ENCODE measurements around the gene LYPD1.

LYPD1 gene

GRCh38 chr2:132632000-132632649 lies 37.9 kb downstream of the LYPD1 start:
- no peak for DNase-seq

- DNase-seq = no peak
Measured at GRCh38 chr2:132627536-132627935, 42.5 kb downstream of the LYPD1 start.

- DNase-seq = no peak
Measured at GRCh38 chr2:132623096-132623839, 46.7 kb downstream of the LYPD1 start.

GRCh38 chr2:132621131-132621875 lies 48.7 kb downstream of the LYPD1 start:
- DNase-seq = no peak

GRCh38 chr2:132620115-132620514 lies 49.9 kb downstream of the LYPD1 start:
- DNase-seq = no peak

GRCh38 chr2:132618734-132619133 lies 51.3 kb downstream of the LYPD1 start:
- no peak for DNase-seq

GRCh38 chr2:132617989-132618388 lies 52.0 kb downstream of the LYPD1 start:
- no peak for DNase-seq

GRCh38 chr2:132615329-132616085 lies 54.5 kb downstream of the LYPD1 start:
- DNase-seq = no peak

GRCh38 chr2:132611719-132612118 lies 58.3 kb downstream of the LYPD1 start:
- DNase-seq = no peak

- DNase-seq = no peak
Measured at GRCh38 chr2:132609101-132609890, 60.7 kb downstream of the LYPD1 start.

- DNase-seq = no peak
Measured at GRCh38 chr2:132608311-132608710, 61.7 kb downstream of the LYPD1 start.

- DNase-seq = no peak
Measured at GRCh38 chr2:132607426-132608090, 62.4 kb downstream of the LYPD1 start.

GRCh38 chr2:132606649-132607048 lies 63.4 kb downstream of the LYPD1 start:
- no peak for DNase-seq

GRCh38 chr2:132605236-132606180 lies 64.5 kb downstream of the LYPD1 start:
- DNase-seq = no peak

- DNase-seq = no peak
Measured at GRCh38 chr2:132604561-132604960, 65.4 kb downstream of the LYPD1 start.

- DNase-seq = no peak
Measured at GRCh38 chr2:132599556-132599955, 70.4 kb downstream of the LYPD1 start.

- no peak for DNase-seq
Measured at GRCh38 chr2:132598536-132598935, 71.5 kb downstream of the LYPD1 start.

- DNase-seq = no peak
Measured at GRCh38 chr2:132597831-132598230, 72.2 kb downstream of the LYPD1 start.

- no peak for DNase-seq
Measured at GRCh38 chr2:132597166-132597565, 72.8 kb downstream of the LYPD1 start.

- no peak for DNase-seq
Measured at GRCh38 chr2:132595693-132596092, 74.3 kb downstream of the LYPD1 start.

Data from CD4-positive, alpha-beta T cell treated with Interleukin-6 for 4 hours (primary cell).